H1 (cell line): ENCODE measurements around the gene VPS37C.

Experiments
- CBX5 ChIP-seq: fragments of 300-800, 300-1000 bp; sonication (generic); IDR thresholded peaks from 2 replicates; pipeline ENCODE4 v1.7.1; 2016; ENCODE audit warnings: antibody characterized with exemption, low read length, low read depth
- CTCF ChIP-seq, 3 experiments: IDR thresholded peaks; 1 replicate in 2 of 3; 2 replicates in 1 of 3; pipeline versions ENCODE4 v1.5.1 to v1.6.1; 2011; ENCODE audit warnings: low read length in 3 of 3, mild to moderate bottlenecking in 3 of 3, inconsistent platforms in 2 of 3, low read depth in 1 of 3, moderate library complexity in 1 of 3; ENCODE audit not compliant: insufficient read depth in 1 of 3; ENCODE audit errors: control extremely low read depth in 1 of 3
- POLR2AphosphoS5 ChIP-seq: IDR thresholded peaks from 2 replicates; pipeline ENCODE4 v1.6.1; 2011; ENCODE audit warnings: low read depth, low read length
- SRF ChIP-seq: IDR thresholded peaks from 2 replicates; pipeline ENCODE4 v1.6.1; 2011; ENCODE audit warnings: mild to moderate bottlenecking, low read depth, low read length, moderate library complexity
- ZNF274 ChIP-seq: IDR thresholded peaks from 2 replicates; pipeline ENCODE4 v1.7.0; 2012; ENCODE audit warnings: low read length, borderline replicate concordance; ENCODE audit errors: extremely low read depth

- TF ChIP-seq CTCF (IDR thresholded peaks at IDR 0.05; ENCODE audit: control extremely low read depth in 1 of 3, insufficient read depth in 1 of 3, low read depth in 1 of 3, low read length in 3 of 3), result no peak
- no peak for TF ChIP-seq CBX5
- no peak for TF ChIP-seq SRF
- TF ChIP-seq POLR2AphosphoS5, result no peak
- no peak for TF ChIP-seq ZNF274
These were observed 43.2 kb downstream of the VPS37C start for GRCh38 chr11:61118004-61118403.
